ENCODE data around the gene PTPN4. TPM values are rescaled to one million over a fixed set of nuclear protein-coding genes. Genes with fewer than 3 reads are reported as not detected.
A peak's percentile ranks its signal among the peaks of the same experiment; 100 is the strongest.

Gene PTPN4
- polyA plus RNA-seq, 3 donors = 5.5 to 6.7 (median 5.7) TPM

DNA sequence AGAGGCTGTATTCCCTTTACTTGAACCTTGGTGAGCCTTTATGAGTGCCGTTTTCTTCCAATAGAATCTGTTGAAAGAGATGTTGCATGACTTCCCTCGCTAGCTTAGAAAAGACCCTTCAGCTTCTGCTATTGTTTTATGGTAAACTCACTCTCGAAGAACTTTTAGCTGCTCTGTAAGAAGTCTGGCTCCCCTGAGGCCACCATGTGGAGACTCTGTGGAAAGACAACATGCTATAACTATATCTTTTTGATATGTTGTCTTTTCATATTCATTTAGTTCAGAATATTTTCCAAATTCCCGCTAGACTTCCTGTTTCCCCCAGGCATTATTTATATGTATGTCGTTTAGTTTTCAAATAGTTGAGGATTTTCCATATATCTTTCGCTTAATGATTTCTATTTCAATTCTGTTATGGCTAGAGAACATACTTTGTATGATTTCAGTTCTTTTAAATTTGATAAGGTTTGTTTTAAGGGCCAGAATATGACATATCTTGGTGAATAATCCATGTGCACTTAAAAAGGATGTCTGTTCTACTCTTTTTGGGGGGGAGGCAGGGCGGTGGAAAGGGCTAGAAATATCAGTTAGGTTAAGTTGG is 64.1 kb downstream of the PTPN4 start:
- no peaks in the 10 kb centered on the region for H3K79me2 ChIP-seq (ENCODE audit: insufficient read depth, low read length)
- no peak overlapping the region for H3K4me2 ChIP-seq (replicated peaks; ENCODE audit: extremely low read depth, low read length, poor library complexity, severe bottlenecking)
- peaks cover 0 to 6% of the 10 kb centered on the region in 2 donors for H3K36me3 Mint-ChIP-seq
- H2AFZ ChIP-seq (ENCODE audit: insufficient read depth, low read depth, low read length, poor library complexity, severe bottlenecking) = no peak overlapping the region
- H3K4me1 Mint-ChIP-seq = no peaks in the 10 kb centered on the region
- no peaks in the 10 kb centered on the region for H3K4me1 ChIP-seq (ENCODE audit: control insufficient read depth in 1 of 2, insufficient read depth in 2 of 2, low read length in 2 of 2)
- WGBS (ENCODE audit: insufficient coverage) = no CpG with 5 or more reads among the region's 7 CpGs
- intact Hi-C loops (cut with micrococcal nuclease) = no loop called here
- H3K27me3 Mint-ChIP-seq (ENCODE audit: low read depth in 3 of 3) = peaks cover 0 to 1% (median 0%) of the 10 kb centered on the region in 3 donors
- H3K9me3 Mint-ChIP-seq = no peaks in the 10 kb centered on the region
- H3K4me3 Mint-ChIP-seq = no peak overlapping the region
- no peaks in the 10 kb centered on the region for H4K20me1 ChIP-seq (ENCODE audit: insufficient read depth, low read length)
- H3K27ac ChIP-seq (ENCODE audit: low read depth in 1 of 2, low read length in 2 of 2) = no peak overlapping the region
- no peak overlapping the region for H3K4me3 ChIP-seq (replicated peaks in 1 of 3; ENCODE audit: low read depth in 2 of 3, low read length in 3 of 3)
- H3K36me3 ChIP-seq (replicated peaks in 1 of 2; ENCODE audit: control insufficient read depth in 1 of 2, insufficient read depth in 2 of 2, low read length in 2 of 2) = no peaks in the 10 kb centered on the region
- H3K9me3 ChIP-seq (replicated peaks in 1 of 2; ENCODE audit: control insufficient read depth in 1 of 2, insufficient read depth in 1 of 2, low read length in 2 of 2) = no peaks in the 10 kb centered on the region
- no peak overlapping the region for H3K9ac ChIP-seq (ENCODE audit: insufficient read depth, low read length, poor library complexity, severe bottlenecking)
- TF ChIP-seq, protein P1, sequence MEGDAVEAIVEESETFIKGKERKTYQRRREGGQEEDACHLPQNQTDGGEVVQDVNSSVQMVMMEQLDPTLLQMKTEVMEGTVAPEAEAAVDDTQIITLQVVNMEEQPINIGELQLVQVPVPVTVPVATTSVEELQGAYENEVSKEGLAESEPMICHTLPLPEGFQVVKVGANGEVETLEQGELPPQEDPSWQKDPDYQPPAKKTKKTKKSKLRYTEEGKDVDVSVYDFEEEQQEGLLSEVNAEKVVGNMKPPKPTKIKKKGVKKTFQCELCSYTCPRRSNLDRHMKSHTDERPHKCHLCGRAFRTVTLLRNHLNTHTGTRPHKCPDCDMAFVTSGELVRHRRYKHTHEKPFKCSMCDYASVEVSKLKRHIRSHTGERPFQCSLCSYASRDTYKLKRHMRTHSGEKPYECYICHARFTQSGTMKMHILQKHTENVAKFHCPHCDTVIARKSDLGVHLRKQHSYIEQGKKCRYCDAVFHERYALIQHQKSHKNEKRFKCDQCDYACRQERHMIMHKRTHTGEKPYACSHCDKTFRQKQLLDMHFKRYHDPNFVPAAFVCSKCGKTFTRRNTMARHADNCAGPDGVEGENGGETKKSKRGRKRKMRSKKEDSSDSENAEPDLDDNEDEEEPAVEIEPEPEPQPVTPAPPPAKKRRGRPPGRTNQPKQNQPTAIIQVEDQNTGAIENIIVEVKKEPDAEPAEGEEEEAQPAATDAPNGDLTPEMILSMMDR (IDR thresholded peaks at IDR 0.05) = peak; percentile 58
- H3K27ac Mint-ChIP-seq = no peak overlapping the region
- peak; percentile 2 to 17 (median 4) for DNase-seq
- H3K27me3 ChIP-seq (ENCODE audit: control insufficient read depth in 2 of 2, insufficient read depth in 2 of 2, low read length in 2 of 2) = no peaks in the 10 kb centered on the region

DNA sequence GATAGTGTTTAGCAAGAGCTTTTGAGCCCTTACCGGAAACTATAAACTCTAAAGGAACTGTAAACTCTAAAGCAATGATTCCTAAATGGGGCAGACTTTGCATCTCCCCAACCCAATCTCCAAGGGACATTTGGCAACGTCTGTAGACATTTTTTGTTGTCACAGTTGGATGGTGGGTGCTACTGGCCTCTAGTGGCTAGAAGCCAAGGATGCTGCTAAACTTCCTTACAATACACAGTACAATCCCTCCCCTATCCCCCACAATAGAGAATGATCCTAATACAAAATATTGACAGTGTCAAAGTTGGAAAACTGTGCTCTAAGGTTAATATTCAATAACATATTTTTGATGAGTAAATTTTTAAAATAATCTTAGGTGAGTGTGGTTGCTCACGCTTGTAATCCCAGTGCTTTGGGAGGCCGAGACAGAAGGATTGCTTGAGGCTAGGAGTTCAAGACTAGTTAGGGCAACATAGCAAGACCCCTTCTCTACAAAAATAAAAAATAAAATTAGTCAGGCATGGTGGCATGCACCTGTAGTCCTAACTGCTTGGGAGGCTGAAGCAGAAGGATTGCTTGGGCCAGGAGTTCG is 66.7 kb downstream of the PTPN4 start:
- H3K79me2 ChIP-seq (ENCODE audit: insufficient read depth, low read length) = no peaks in the 10 kb centered on the region

More for the DNA sequence above, 66.7 kb downstream of the PTPN4 start:
- Histone ChIP-seq H3K9ac (ENCODE audit: insufficient read depth, low read length, poor library complexity, severe bottlenecking) (no peak overlapping the region), H3K27ac (ENCODE audit: low read depth in 1 of 2, low read length in 2 of 2) (no peak overlapping the region), H3K4me3 (replicated peaks in 1 of 3; ENCODE audit: low read depth in 2 of 3, low read length in 3 of 3) (no peak overlapping the region), H4K20me1 (ENCODE audit: insufficient read depth, low read length) (no peaks in the 10 kb centered on the region), H2AFZ (ENCODE audit: insufficient read depth, low read depth, low read length, poor library complexity, severe bottlenecking) (no peak overlapping the region), H3K27me3 (ENCODE audit: control insufficient read depth in 2 of 2, insufficient read depth in 2 of 2, low read length in 2 of 2) (no peaks in the 10 kb centered on the region), H3K36me3 (replicated peaks in 1 of 2; ENCODE audit: control insufficient read depth in 1 of 2, insufficient read depth in 2 of 2, low read length in 2 of 2) (no peaks in the 10 kb centered on the region), H3K4me1 (ENCODE audit: control insufficient read depth in 1 of 2, insufficient read depth in 2 of 2, low read length in 2 of 2) (no peaks in the 10 kb centered on the region), H3K9me3 (replicated peaks in 1 of 2; ENCODE audit: control insufficient read depth in 1 of 2, insufficient read depth in 1 of 2, low read length in 2 of 2) (no peaks in the 10 kb centered on the region), H3K4me2 (replicated peaks; ENCODE audit: extremely low read depth, low read length, poor library complexity, severe bottlenecking) (no peak overlapping the region)
- Mint-ChIP-seq H3K4me3 (no peak overlapping the region), H3K27ac (no peak overlapping the region), H3K9me3 (peaks cover 0 to 8% (median 7%) of the 10 kb centered on the region in 7 donors), H3K4me1 (no peaks in the 10 kb centered on the region), H3K36me3 (peaks cover 0 to 8% of the 10 kb centered on the region in 2 donors), H3K27me3 (ENCODE audit: low read depth in 3 of 3) (peaks cover 0 to 1% (median 0%) of the 10 kb centered on the region in 3 donors)
- WGBS (ENCODE audit: insufficient coverage) = 100% methylated on average over 2 of the region's 5 CpGs
- DNase-seq = peak; percentile 3 to 38 (median 31)
- TF ChIP-seq, protein P1 (IDR thresholded peaks at IDR 0.05) = peak; percentile 69
- intact Hi-C loops (cut with micrococcal nuclease) = loop anchor here (5.0 kb wide), 1 partner anchor 124 kb away; no protein-coding TSS in a partner anchor

All from CD14-positive monocyte (primary cell).